ENCODE measurements around the gene ANKRD23.
"Not testable (repeated sequence)": the region's sequence is repeated elsewhere in the genome, so short reads cannot be mapped to it uniquely, and the experiment has no call there.

ANKRD23 gene

GRCh38 chr2:96816127-96816835 lies 27.5 kb downstream of the ANKRD23 start, which contains the start of gene CNNM3:
Gene CNNM3 (plus strand): TSS chr2:96816268. CDS start chr2:96816278, 10 bp downstream.
- DNase-seq (ENCODE audit: low read depth in 3 of 3), result peak; percentile 89 to 98 (median 94)

GRCh38 chr2:96815326-96816126 lies 28.3 kb downstream of the ANKRD23 start:
- no peak for DNase-seq (ENCODE audit: low read depth in 3 of 3)

- no peak for DNase-seq (ENCODE audit: low read depth in 3 of 3)
These were observed 30.2 kb downstream of the ANKRD23 start for GRCh38 chr2:96813656-96814055.

- DNase-seq (ENCODE audit: low read depth in 3 of 3), result no peak
These were observed 31.9 kb downstream of the ANKRD23 start for GRCh38 chr2:96811917-96812316.

- DNase-seq (ENCODE audit: low read depth in 3 of 3), result no peak
These were observed 33.0 kb downstream of the ANKRD23 start for GRCh38 chr2:96810783-96811192.

- DNase-seq (ENCODE audit: low read depth in 3 of 3), result no peak
These were observed 33.7 kb downstream of the ANKRD23 start for GRCh38 chr2:96809951-96810782.

GRCh38 chr2:96809216-96809882 lies 34.5 kb downstream of the ANKRD23 start:
- no peak for DNase-seq (ENCODE audit: low read depth in 3 of 3)

GRCh38 chr2:96808176-96808837 lies 35.5 kb downstream of the ANKRD23 start:
- DNase-seq (ENCODE audit: low read depth in 3 of 3), result no peak

GRCh38 chr2:96807127-96807471 lies 36.7 kb downstream of the ANKRD23 start:
- no peak for DNase-seq (ENCODE audit: low read depth in 3 of 3)

- DNase-seq (ENCODE audit: low read depth in 3 of 3), result no peak
These were observed 37.2 kb downstream of the ANKRD23 start for GRCh38 chr2:96806468-96807126.

- not testable (repeated sequence) for DNase-seq (ENCODE audit: low read depth in 3 of 3)
These were observed 37.9 kb downstream of the ANKRD23 start for GRCh38 chr2:96805946-96806345.

GRCh38 chr2:96804986-96805385 lies 38.8 kb downstream of the ANKRD23 start:
- no peak for DNase-seq (ENCODE audit: low read depth in 3 of 3)

GRCh38 chr2:96802721-96803120 lies 41.1 kb downstream of the ANKRD23 start:
- no peak for DNase-seq (ENCODE audit: low read depth in 3 of 3)

GRCh38 chr2:96801786-96802595 lies 41.8 kb downstream of the ANKRD23 start:
- peak; percentile 16 to 64 (median 23) for DNase-seq (ENCODE audit: low read depth in 3 of 3)

GRCh38 chr2:96801005-96801785 lies 42.6 kb downstream of the ANKRD23 start:
- DNase-seq (ENCODE audit: low read depth in 3 of 3), result peak; percentile 37 to 68 (median 66)

- no peak for DNase-seq (ENCODE audit: low read depth in 3 of 3)
These were observed 43.5 kb downstream of the ANKRD23 start for GRCh38 chr2:96800061-96801004.

GRCh38 chr2:96799623-96799935 lies 44.2 kb downstream of the ANKRD23 start:
- no peak for DNase-seq (ENCODE audit: low read depth in 3 of 3)

Measured in stimulated activated CD4-positive, alpha-beta T cell treated with anti-CD3 and anti-CD28 coated beads, TNF-alpha, amount 100 ng/mL, for 48 hours (primary cell).